GM12874 (cell line): ENCODE measurements around the gene DNAJC6.
A peak's percentile ranks its signal among the peaks of the same experiment; 100 is the strongest.

Experiments
- CTCF ChIP-seq: IDR thresholded peaks from 2 replicates; pipeline ENCODE4 v1.5.1; 2011; ENCODE audit warnings: low read depth, mild to moderate bottlenecking, control low read depth, low read length, moderate library complexity; ENCODE audit not compliant: insufficient read depth

DNAJC6 gene

DNA sequence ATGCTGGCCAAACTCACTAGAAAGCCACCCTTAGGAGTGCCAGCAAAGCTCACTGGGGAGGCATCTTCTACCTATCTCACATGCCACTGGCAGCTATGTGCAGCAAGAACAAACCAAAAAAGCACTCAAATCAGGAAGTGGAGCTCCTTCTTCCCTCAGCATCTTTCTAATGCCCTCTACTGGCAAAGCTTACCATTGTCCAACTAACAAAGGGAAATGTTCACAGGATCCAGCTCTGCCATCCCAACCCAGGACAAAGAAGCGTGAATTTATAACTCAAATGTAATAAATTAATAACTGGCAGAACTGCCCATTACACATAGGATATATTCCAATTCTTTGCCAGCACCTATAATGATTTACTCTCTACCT is 150.0 kb downstream of the DNAJC6 start:
- TF ChIP-seq CTCF: peak; percentile 45
